ENCODE data around the gene CYP1A2.
"Not testable (repeated sequence)": the region's sequence is repeated elsewhere in the genome, so short reads cannot be mapped to it uniquely, and the experiment has no call there.

The CYP1A2 gene

GRCh38 chr15:74738239-74738638, 10.4 kb upstream of the CYP1A2 start:
- not testable (repeated sequence) for DNase-seq

- no peak for DNase-seq
These were observed 6.2 kb upstream of the CYP1A2 start for GRCh38 chr15:74742422-74742821.

- DNase-seq, result no peak
These were observed 2.3 kb upstream of the CYP1A2 start for GRCh38 chr15:74746389-74746788.

GRCh38 chr15:74749832-74750231, 1.2 kb downstream of the CYP1A2 start:
- no peak for DNase-seq

GRCh38 chr15:74750751-74751150, 2.1 kb downstream of the CYP1A2 start:
- peak; percentile 35 for DNase-seq

- DNase-seq, result no peak
These were observed 3.4 kb downstream of the CYP1A2 start for GRCh38 chr15:74752011-74752410.

- DNase-seq, result no peak
These were observed 3.9 kb downstream of the CYP1A2 start for GRCh38 chr15:74752531-74752930.

- DNase-seq, result no peak
These were observed 6.1 kb downstream of the CYP1A2 start for GRCh38 chr15:74754593-74755215.

GRCh38 chr15:74758736-74759135, 10.1 kb downstream of the CYP1A2 start:
- DNase-seq, result no peak

GRCh38 chr15:74762791-74763150, 14.1 kb downstream of the CYP1A2 start:
- DNase-seq, result no peak

- no peak for DNase-seq
These were observed 14.8 kb downstream of the CYP1A2 start for GRCh38 chr15:74763416-74763815.

GRCh38 chr15:74767167-74768098, 18.8 kb downstream of the CYP1A2 start:
- no peak for DNase-seq

- no peak for DNase-seq
These were observed 19.6 kb downstream of the CYP1A2 start for GRCh38 chr15:74768099-74768770.

GRCh38 chr15:74768771-74769342, 20.2 kb downstream of the CYP1A2 start:
- no peak for DNase-seq

GRCh38 chr15:74769463-74770025, 20.9 kb downstream of the CYP1A2 start:
- no peak for DNase-seq

- no peak for DNase-seq
These were observed 21.7 kb downstream of the CYP1A2 start for GRCh38 chr15:74770211-74770903.

- DNase-seq, result no peak
These were observed 24.7 kb downstream of the CYP1A2 start for GRCh38 chr15:74773329-74773728.

GRCh38 chr15:74773731-74774252, 25.1 kb downstream of the CYP1A2 start:
- no peak for DNase-seq

GRCh38 chr15:74775132-74775562, 26.5 kb downstream of the CYP1A2 start:
- no peak for DNase-seq

- no peak for DNase-seq
These were observed 27.2 kb downstream of the CYP1A2 start for GRCh38 chr15:74775894-74776293.

GRCh38 chr15:74776821-74777768, 28.4 kb downstream of the CYP1A2 start:
- no peak for DNase-seq

Data from NCI-H524 treated with DMSO at 0.1 percent for 48 hours (cell line).